Smooth muscle cell (in vitro differentiated cells): ENCODE data around the gene CTSD. TPM values are rescaled to one million over a fixed set of nuclear protein-coding genes. Genes with fewer than 3 reads are reported as not detected.

Experiments used
- DNase-seq: peaks from one replicate; lab custom pipeline; 2025; ENCODE audit not compliant: unreplicated experiment; lab: John Stamatoyannopoulos, UW
- H2AFZ ChIP-seq: fragments of 200-600 bp; sonication (generic); 2 replicates; pipeline ENCODE4 v1.6.0; 2016; ENCODE audit warnings: antibody characterized with exemption, low read depth, mild to moderate bottlenecking
- H3F3A ChIP-seq: fragments of 200-600 bp; sonication (generic); 2 replicates; pipeline ENCODE4 v1.6.0; 2017; ENCODE audit warnings: antibody characterized with exemption, low read depth
- H3K27ac ChIP-seq: fragments of 200-600 bp; sonication (generic); 2 replicates; pipeline ENCODE4 v1.5.1; 2016; ENCODE audit warnings: low read depth, mild to moderate bottlenecking
- H3K27me3 ChIP-seq: fragments of 200-600 bp; sonication (generic); 2 replicates; pipeline ENCODE4 v1.6.1; 2016; ENCODE audit warnings: low read depth, mild to moderate bottlenecking
- H3K36me3 ChIP-seq: fragments of 200-600 bp; sonication (generic); 2 replicates; pipeline ENCODE4 v1.5.1; 2016; ENCODE audit warnings: low read depth
- H3K4me1 ChIP-seq: fragments of 200-600 bp; sonication (generic); 2 replicates; pipeline ENCODE4 v1.5.1; 2016; ENCODE audit warnings: low read depth
- H3K4me2 ChIP-seq: fragments of 200-600 bp; sonication (generic); 2 replicates; pipeline ENCODE4 v1.6.0; 2016; ENCODE audit warnings: mild to moderate bottlenecking
- H3K4me3 ChIP-seq: fragments of 200-600 bp; sonication (generic); 2 replicates; pipeline ENCODE4 v1.5.1; 2016; ENCODE audit warnings: mild to moderate bottlenecking
- H3K79me2 ChIP-seq: fragments of 200-600 bp; sonication (generic); 2 replicates; pipeline ENCODE4 v1.6.0; 2016; ENCODE audit warnings: low read depth, mild to moderate bottlenecking
- H3K9ac ChIP-seq: fragments of 200-600 bp; sonication (generic); 2 replicates; pipeline ENCODE4 v1.6.0; 2016; ENCODE audit warnings: low read depth
- H3K9me3 ChIP-seq: fragments of 200-600 bp; sonication (generic); replicated peaks from 2 replicates; pipeline ENCODE4 v1.5.1; 2016; ENCODE audit warnings: low read depth
- H4K20me1 ChIP-seq: fragments of 200-600 bp; sonication (generic); 2 replicates; pipeline ENCODE4 v1.6.0; 2016; ENCODE audit warnings: low read depth
- WGBS: methylation state at CpG from one replicate; pipeline ENCODE4 v1.1.7; 2016; ENCODE audit warnings: low lambda C conversion rate; 5-methylcytosine and 5-hydroxymethylcytosine counted together
- polyA plus RNA-seq: library from polyadenylated mRNA; unstranded; fragments of >200 nt; fragmentation: Nextera tagmentation; extraction: Ambion mirVana; gene quantifications from 2 replicates; pipeline ENCODE4 v1.2.1, GENCODE V29; 2016
- total RNA-seq: library from RNA; depleted of rRNA; stranded (reverse); fragments of >200 nt; gene quantifications from 2 replicates; pipeline ENCODE4 v1.2.3, GENCODE V29; 2014
- TF ChIP-seq, protein P1 (sequence below): fragments of 200-600 bp; sonication (generic); IDR thresholded peaks from 2 replicates; pipeline ENCODE4 v1.5.1; 2017; ENCODE audit warnings: borderline replicate concordance, mild to moderate bottlenecking, antibody characterized with exemption; ENCODE audit not compliant: insufficient read depth, poor library complexity, severe bottlenecking

CTSD gene
- total and polyA plus RNA-seq, 2 experiments from 2014 or later = 101 to 301 TPM

DNA sequence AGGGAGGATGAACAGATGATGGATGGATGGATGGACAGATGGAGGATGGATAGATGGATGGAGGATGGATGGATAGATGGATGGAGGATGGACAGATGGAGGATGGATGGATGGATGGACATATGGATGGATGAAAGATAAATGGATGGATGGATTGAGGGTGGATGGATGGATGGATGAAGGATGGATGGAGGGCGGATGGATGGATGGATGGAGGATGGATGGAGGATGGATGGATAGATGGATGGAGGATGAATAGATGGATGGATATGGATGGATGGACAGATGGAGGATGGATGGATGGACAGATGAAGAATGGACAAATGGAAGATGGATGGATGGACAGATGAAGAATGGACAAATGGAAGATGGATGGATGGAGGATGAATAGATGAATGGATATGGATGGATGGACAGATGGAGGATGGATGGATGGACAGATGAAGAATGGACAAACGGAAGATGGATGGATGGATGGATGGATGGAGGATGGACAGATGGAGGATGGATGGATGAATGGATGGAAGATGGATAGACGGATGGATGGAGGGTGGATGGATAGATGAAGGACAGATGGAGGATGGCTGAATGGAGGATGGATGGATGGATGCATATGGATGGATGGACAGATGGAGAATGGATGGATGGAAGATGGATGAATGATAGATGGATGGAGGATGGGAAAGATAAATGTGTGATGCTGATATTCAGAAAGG, 20.7 kb downstream of the CTSD start:
- Histone ChIP-seq H3K4me1 (no peaks in the 10 kb centered on the region), H3K9ac (no peak overlapping the region), H3K79me2 (no peaks in the 10 kb centered on the region), H3K36me3 (no peaks in the 10 kb centered on the region), H3F3A (peaks cover 4% of the 10 kb centered on the region), H3K4me2 (no peak overlapping the region), H3K4me3 (no peak overlapping the region), H3K27ac (no peak overlapping the region), H3K27me3 (no peaks in the 10 kb centered on the region), H3K9me3 (no peaks in the 10 kb centered on the region), H4K20me1 (peaks cover 30% of the 10 kb centered on the region), H2AFZ (no peak overlapping the region)
- 89% methylated on average over 3 of the region's 3 CpGs for WGBS
- DNase-seq = no peak
- TF ChIP-seq, protein P1, sequence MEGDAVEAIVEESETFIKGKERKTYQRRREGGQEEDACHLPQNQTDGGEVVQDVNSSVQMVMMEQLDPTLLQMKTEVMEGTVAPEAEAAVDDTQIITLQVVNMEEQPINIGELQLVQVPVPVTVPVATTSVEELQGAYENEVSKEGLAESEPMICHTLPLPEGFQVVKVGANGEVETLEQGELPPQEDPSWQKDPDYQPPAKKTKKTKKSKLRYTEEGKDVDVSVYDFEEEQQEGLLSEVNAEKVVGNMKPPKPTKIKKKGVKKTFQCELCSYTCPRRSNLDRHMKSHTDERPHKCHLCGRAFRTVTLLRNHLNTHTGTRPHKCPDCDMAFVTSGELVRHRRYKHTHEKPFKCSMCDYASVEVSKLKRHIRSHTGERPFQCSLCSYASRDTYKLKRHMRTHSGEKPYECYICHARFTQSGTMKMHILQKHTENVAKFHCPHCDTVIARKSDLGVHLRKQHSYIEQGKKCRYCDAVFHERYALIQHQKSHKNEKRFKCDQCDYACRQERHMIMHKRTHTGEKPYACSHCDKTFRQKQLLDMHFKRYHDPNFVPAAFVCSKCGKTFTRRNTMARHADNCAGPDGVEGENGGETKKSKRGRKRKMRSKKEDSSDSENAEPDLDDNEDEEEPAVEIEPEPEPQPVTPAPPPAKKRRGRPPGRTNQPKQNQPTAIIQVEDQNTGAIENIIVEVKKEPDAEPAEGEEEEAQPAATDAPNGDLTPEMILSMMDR = no peak

DNA sequence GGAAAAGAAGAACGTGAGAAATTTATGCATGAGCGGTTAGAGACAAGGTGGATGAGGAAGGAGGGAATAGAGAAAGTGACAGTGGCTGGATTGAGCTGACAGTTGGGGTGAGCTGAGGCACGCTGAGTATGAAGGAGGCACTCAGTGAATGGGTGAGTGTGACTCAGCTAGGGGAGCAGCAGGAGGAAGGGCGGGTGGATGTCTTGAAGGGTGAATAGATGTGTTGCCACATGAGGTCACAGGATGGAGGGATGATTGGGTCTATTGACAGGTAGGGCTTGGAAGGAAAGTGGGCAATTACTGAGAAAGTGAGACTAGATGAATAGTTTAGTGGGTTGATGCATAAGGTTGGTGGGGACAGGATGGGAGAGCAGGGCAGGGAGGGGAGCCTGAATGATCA, 21.4 kb downstream of the CTSD start:
- TF ChIP-seq, protein P1 = no peak
- H4K20me1 ChIP-seq = peaks cover 23% of the 10 kb centered on the region
- WGBS = 71% methylated on average over 4 of the region's 4 CpGs
- H3K27ac ChIP-seq = no peak overlapping the region
- no peaks in the 10 kb centered on the region for H3K9me3 ChIP-seq
- H3K4me2 ChIP-seq = no peak overlapping the region
- H3K27me3 ChIP-seq = no peaks in the 10 kb centered on the region
- peaks cover 4% of the 10 kb centered on the region for H3F3A ChIP-seq
- no peaks in the 10 kb centered on the region for H3K36me3 ChIP-seq
- no peak overlapping the region for H3K4me3 ChIP-seq
- no peaks in the 10 kb centered on the region for H3K79me2 ChIP-seq
- H3K4me1 ChIP-seq = no peaks in the 10 kb centered on the region
- DNase-seq = no peak
- no peak overlapping the region for H3K9ac ChIP-seq
- H2AFZ ChIP-seq = no peak overlapping the region

DNA sequence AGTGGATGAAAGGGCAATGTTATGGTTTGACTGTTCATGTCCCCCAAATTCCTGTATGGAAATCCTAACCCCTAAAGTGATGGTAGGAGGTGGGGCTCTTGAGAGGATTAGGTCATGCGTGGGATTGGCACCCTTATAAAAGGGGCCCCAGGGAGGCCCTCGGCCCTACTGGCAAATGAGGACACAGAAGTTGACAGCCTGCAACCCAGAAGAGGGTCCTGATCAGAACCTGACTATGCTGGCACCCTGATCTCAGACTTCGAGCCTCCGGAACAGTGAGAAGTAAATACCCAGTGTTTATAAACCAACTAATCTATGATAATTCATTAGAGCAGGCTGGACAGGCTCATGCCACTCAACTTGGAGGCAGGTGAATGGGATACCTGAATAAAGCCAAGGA, 22.0 kb downstream of the CTSD start:
- no peak overlapping the region for H3K4me2 ChIP-seq
- no peaks in the 10 kb centered on the region for H3K36me3 ChIP-seq
- H3K79me2 ChIP-seq = no peaks in the 10 kb centered on the region
- TF ChIP-seq, protein P1 = no peak
- peaks cover 17% of the 10 kb centered on the region for H4K20me1 ChIP-seq
- no peak overlapping the region for H2AFZ ChIP-seq
- no peaks in the 10 kb centered on the region for H3K4me1 ChIP-seq
- no peak overlapping the region for H3K4me3 ChIP-seq
- 76% methylated on average over 4 of the region's 4 CpGs for WGBS
- peaks cover 4% of the 10 kb centered on the region for H3F3A ChIP-seq
- no peak overlapping the region for H3K9ac ChIP-seq
- H3K27me3 ChIP-seq = no peaks in the 10 kb centered on the region
- no peak for DNase-seq
- H3K27ac ChIP-seq = no peak overlapping the region
- H3K9me3 ChIP-seq = no peaks in the 10 kb centered on the region
